ENCODE results near the gene OR51F2.
"Not testable (repeated sequence)": the region's sequence is repeated elsewhere in the genome, so short reads cannot be mapped to it uniquely, and the experiment has no call there.

Gene OR51F2, protein sequence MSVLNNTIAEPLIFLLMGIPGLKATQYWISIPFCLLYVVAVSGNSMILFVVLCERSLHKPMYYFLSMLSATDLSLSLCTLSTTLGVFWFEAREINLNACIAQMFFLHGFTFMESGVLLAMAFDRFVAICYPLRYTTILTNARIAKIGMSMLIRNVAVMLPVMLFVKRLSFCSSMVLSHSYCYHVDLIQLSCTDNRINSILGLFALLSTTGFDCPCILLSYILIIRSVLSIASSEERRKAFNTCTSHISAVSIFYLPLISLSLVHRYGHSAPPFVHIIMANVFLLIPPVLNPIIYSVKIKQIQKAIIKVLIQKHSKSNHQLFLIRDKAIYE

DNA sequence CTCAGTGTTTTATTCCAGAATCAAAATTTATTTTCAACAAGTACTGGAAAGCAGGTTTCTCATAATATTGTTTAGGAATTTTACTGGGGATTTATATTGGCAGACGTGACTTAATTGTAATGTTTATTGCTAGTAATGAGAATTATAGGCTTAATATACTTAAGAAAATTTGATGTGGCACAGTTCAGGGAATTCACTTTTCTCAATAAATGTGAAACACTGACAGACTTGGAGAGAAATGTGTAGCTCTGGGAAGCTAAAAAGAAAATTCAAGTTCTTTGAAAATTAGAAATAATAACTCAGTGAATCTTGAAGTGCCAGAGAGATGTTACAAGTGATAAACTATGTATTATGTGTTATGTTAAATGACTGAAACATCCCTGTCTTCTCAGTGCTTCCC lies at the start of gene OR51F2:
Gene OR51F2 (plus strand): TSS at position 301 of the 400 bp plus-strand sequence. CDS start 101 bp downstream, outside the sequence.
- TF ChIP-seq, protein P1, sequence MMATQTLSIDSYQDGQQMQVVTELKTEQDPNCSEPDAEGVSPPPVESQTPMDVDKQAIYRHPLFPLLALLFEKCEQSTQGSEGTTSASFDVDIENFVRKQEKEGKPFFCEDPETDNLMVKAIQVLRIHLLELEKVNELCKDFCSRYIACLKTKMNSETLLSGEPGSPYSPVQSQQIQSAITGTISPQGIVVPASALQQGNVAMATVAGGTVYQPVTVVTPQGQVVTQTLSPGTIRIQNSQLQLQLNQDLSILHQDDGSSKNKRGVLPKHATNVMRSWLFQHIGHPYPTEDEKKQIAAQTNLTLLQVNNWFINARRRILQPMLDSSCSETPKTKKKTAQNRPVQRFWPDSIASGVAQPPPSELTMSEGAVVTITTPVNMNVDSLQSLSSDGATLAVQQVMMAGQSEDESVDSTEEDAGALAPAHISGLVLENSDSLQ (IDR thresholded peaks at IDR 0.05): no peak
- TF ChIP-seq CTBP1 (IDR thresholded peaks at IDR 0.05; ENCODE audit: borderline replicate concordance) (no peak), ELF4 (IDR thresholded peaks at IDR 0.05) (no peak), ZNF384 (IDR thresholded peaks at IDR 0.05) (no peak), NFRKB (IDR thresholded peaks at IDR 0.05) (no peak), LEF1 (IDR thresholded peaks at IDR 0.05; ENCODE audit: borderline replicate concordance) (no peak), BHLHE40 (IDR thresholded peaks at IDR 0.05; ENCODE audit: borderline replicate concordance) (no peak), L3MBTL2 (conservative IDR thresholded peaks at IDR 0.05) (no peak), FOXM1 (IDR thresholded peaks at IDR 0.05; ENCODE audit: borderline replicate concordance) (no peak), TARDBP (IDR thresholded peaks at IDR 0.05) (no peak), SP1 (IDR thresholded peaks at IDR 0.05) (no peak), ARNT (IDR thresholded peaks at IDR 0.05) (no peak), FOXA1 (IDR thresholded peaks at IDR 0.05) (no peak), FOXK2 (IDR thresholded peaks at IDR 0.05) (no peak), SUZ12 (IDR thresholded peaks at IDR 0.05) (no peak), HDGF (IDR thresholded peaks at IDR 0.05; ENCODE audit: borderline replicate concordance) (no peak)
- POLR2A ChIA-PET: no interaction called here
- DNase-seq (ENCODE audit: extremely low spot score): no peak
- CTCF ChIA-PET: no interaction called here

DNA sequence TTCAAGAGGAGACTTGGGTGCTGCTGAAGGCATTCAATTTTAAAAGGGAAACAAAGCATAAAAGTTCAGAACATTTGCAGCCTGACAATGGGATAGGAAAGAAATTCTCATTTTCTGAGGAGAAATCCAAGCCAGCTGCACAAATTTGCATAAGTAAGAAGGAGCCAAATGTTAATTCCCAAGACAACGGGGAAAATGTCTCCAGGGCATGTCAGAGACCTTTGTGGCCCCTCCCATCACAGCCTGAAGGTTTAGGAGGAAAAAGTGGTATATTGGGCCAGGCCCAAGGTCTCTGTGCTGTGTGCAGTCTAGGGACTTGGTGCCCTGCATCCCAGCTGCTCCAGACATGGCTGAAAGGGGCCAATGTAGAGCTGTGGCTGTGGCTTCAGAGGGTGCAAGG lies 38.7 kb upstream of the OR51F2 start:
- TF ChIP-seq BHLHE40 (IDR thresholded peaks at IDR 0.05; ENCODE audit: borderline replicate concordance) (no peak), HDGF (IDR thresholded peaks at IDR 0.05; ENCODE audit: borderline replicate concordance) (no peak), L3MBTL2 (conservative IDR thresholded peaks at IDR 0.05) (no peak), ZNF384 (IDR thresholded peaks at IDR 0.05) (no peak), LEF1 (IDR thresholded peaks at IDR 0.05; ENCODE audit: borderline replicate concordance) (no peak), ARNT (IDR thresholded peaks at IDR 0.05) (no peak), FOXK2 (IDR thresholded peaks at IDR 0.05) (no peak), SP1 (IDR thresholded peaks at IDR 0.05) (no peak), TARDBP (IDR thresholded peaks at IDR 0.05) (no peak), CTBP1 (IDR thresholded peaks at IDR 0.05; ENCODE audit: borderline replicate concordance) (no peak)
- TF ChIP-seq, protein P1 (IDR thresholded peaks at IDR 0.05): no peak
- ChIA-PET POLR2A (no interaction called here), CTCF (no interaction called here)
- no peak for DNase-seq (ENCODE audit: extremely low spot score)

DNA sequence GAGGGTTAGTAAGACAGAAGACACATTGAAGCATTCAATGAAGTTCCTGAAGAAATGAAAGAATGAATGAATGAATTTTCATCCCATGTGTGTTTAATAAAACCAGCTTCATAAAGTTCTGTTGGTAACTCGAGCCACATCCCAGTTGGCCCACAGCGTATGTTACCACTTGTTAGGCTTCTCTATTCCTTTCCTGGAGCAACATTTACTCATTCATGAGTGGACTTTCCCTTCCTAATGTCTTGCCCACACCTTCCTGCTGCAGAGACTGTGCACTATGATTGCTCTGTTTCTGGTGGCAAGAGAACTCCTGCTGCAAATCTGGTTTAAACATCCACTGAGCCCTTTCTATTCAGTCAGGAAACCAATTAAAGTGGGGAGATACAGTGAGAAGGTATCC lies 23.9 kb upstream of the OR51F2 start:
- CTCF ChIA-PET: no interaction called here
- POLR2A ChIA-PET: no interaction called here

DNA sequence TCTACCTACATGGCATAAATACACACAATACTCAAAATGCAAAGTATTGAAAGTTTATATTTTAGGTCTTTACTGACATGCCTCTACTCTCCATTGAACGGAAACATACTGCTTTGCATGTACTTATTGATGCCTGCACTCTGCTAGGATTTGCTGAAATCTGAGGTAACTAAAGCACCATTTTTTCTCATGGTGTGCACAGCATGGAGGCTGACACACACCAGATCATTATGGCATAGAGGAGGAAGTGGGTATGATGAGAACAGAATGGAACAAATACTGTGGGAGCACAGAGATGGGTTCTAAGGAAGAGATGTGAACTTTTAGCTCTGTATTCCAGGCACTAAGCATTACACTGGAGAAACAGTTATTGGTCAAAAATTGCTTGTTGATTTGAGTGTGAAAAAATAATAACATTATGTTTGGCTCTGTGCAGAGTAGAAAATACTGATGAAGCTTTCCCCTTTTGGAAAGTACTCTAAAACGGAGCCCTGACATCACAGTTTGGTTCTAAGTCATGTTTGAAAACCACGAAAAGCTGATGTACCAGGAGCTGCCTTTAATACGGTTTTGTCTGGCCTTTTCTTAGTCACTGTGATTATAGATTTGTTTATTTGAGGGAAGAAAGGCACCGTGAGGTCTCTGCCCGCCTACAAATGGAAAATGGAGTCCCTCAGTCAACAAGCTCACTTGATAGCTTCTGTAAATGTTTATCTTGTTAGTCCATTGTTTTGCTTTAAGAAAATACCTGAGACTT lies 22.5 kb upstream of the OR51F2 start:
- ChIA-PET POLR2A (no interaction called here), CTCF (no interaction called here)
- TF ChIP-seq NFRKB (IDR thresholded peaks at IDR 0.05): no peak
- TF ChIP-seq LEF1 (IDR thresholded peaks at IDR 0.05; ENCODE audit: borderline replicate concordance): no peak
- no peak for DNase-seq (ENCODE audit: extremely low spot score)

More for the DNA sequence above, 23.9 kb upstream of the OR51F2 start:
- TF ChIP-seq FOXK2 (IDR thresholded peaks at IDR 0.05) (no peak), ELF4 (IDR thresholded peaks at IDR 0.05) (no peak), CTBP1 (IDR thresholded peaks at IDR 0.05; ENCODE audit: borderline replicate concordance) (no peak)
- DNase-seq (ENCODE audit: extremely low spot score): no peak

DNA sequence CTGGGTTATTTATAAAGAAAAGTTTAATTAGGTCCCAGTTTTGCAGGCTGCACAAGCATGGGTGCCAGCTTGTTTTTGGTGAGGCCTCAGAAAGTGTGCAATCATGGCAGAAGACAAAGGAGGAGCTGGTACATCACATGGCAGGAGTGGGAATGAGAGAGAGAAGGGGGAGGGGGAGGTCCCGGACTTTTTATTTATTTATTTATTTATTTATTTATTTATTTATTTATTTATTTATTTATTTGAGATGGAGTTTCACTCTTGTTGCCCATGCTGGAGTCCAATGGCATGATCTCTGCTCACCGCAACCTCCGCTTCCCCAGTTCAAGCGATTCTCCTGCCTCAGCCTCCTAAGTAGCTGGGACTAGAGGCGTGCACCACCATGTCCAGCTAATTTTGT lies 19.8 kb upstream of the OR51F2 start:
- POLR2A ChIA-PET; CTCF ChIA-PET; DNase-seq (ENCODE audit: extremely low spot score): not testable (repeated sequence)

DNA sequence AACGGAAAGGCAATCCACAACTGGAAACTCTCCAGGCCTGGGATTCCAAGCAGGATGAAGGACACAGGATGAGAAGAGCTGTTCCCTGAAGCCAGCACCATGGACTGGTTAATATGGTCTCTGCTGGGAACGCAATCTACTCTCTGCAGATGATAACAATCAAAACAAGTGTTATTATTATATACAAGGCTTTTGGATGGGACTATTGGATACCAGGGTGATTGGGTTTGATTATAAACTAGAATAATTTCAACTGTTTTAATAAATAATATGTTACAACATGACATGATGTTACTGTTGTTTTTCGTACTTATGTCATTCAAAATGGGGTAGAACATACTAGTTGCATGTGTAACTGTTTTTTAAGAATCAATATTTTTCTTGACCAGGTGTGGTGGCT lies 16.8 kb upstream of the OR51F2 start, which contains the start of gene OR52R1:
Gene OR52R1 (minus strand): TSS at position 101 of the 400 bp plus-strand sequence. CDS start 0 bp downstream, at position 101.
- no peak for DNase-seq (ENCODE audit: extremely low spot score)
- POLR2A ChIA-PET: no interaction called here
- CTCF ChIA-PET: no interaction called here
- no peak for TF ChIP-seq FOXA1 (IDR thresholded peaks at IDR 0.05)
- no peak for TF ChIP-seq ZNF384 (IDR thresholded peaks at IDR 0.05)
- no peak for TF ChIP-seq LEF1 (IDR thresholded peaks at IDR 0.05; ENCODE audit: borderline replicate concordance)
- no peak for TF ChIP-seq BHLHE40 (IDR thresholded peaks at IDR 0.05; ENCODE audit: borderline replicate concordance)
- TF ChIP-seq FOXK2 (IDR thresholded peaks at IDR 0.05): no peak
- no peak for TF ChIP-seq FOXM1 (IDR thresholded peaks at IDR 0.05; ENCODE audit: borderline replicate concordance)
- TF ChIP-seq CTBP1 (IDR thresholded peaks at IDR 0.05; ENCODE audit: borderline replicate concordance): no peak
- no peak for TF ChIP-seq ELF4 (IDR thresholded peaks at IDR 0.05)
- TF ChIP-seq, protein P1 (IDR thresholded peaks at IDR 0.05): no peak
- no peak for TF ChIP-seq HDGF (IDR thresholded peaks at IDR 0.05; ENCODE audit: borderline replicate concordance)
- TF ChIP-seq ARNT (IDR thresholded peaks at IDR 0.05): no peak
- TF ChIP-seq SP1 (IDR thresholded peaks at IDR 0.05): no peak
- TF ChIP-seq SUZ12 (IDR thresholded peaks at IDR 0.05): no peak
- TF ChIP-seq L3MBTL2 (conservative IDR thresholded peaks at IDR 0.05): no peak
- TF ChIP-seq TARDBP (IDR thresholded peaks at IDR 0.05): no peak
- no peak for TF ChIP-seq NFRKB (IDR thresholded peaks at IDR 0.05)

All from HEK293T (cell line).